ENCODE measurements around the gene TCTN3. TPM values are rescaled to one million over a fixed set of nuclear protein-coding genes. Genes with fewer than 3 reads are reported as not detected.
"Not testable (repeated sequence)": the region's sequence is repeated elsewhere in the genome, so short reads cannot be mapped to it uniquely, and the experiment has no call there.

The TCTN3 gene
- total and polyA plus RNA-seq, 2 of the 4 experiments (the other 2 are of a cell fraction), result 26.9 to 35.1 TPM

DNA sequence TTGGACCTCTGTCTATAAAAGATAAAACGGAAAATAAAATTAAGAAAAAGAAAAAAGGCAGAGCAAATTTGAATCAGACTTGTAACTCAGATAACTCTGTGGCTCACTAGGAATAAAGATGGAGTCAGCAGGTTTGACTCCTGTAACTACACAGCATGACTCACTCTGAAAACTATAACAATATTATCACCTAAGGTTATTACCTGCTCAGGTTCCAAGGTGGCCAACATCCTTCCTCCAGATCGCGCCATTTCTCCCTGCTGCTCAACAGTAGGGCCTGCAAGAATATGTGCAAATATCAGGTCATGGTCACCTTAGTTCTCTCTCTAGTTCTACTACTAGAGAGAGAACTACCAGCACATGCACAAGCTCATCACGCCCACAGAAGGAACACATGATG, 67.2 kb downstream of the TCTN3 start:
- no peak overlapping the region for H4K5ac ChIP-seq (ENCODE audit: low read depth, low read length)
- ChIA-PET POLR2A (ENCODE audit: unreplicated experiment) (no interaction called here), CTCF (interaction anchor here (0.6 kb wide), 1 partner anchor 184 kb away, joined by 3 read pairs; no protein-coding TSS in a partner anchor)
- intact Hi-C loops (cut with micrococcal nuclease) (loop anchor here (10.0 kb wide), 1 partner anchor 48 kb away; no protein-coding TSS in a partner anchor), in situ Hi-C loops (cut with MboI; ENCODE audit: low sequenced_read_pairs) (no loop called here), dilution Hi-C loops (cut with HindIII; ENCODE audit: low sequenced_read_pairs, unreplicated experiment) (no loop called here)
- no peak overlapping the region for H3K56ac ChIP-seq (ENCODE audit: extremely low read depth, insufficient read depth, low read length)
- H4K20me1 ChIP-seq (ENCODE audit: insufficient read depth, low read length), result no peaks in the 10 kb centered on the region
- no peak overlapping the region for H2AFZ ChIP-seq (replicated peaks; ENCODE audit: low read length, poor library complexity)
- H3K18ac ChIP-seq (ENCODE audit: low read depth, low read length), result no peak overlapping the region
- H3K14ac ChIP-seq (replicated peaks; ENCODE audit: low read depth, low read length), result no peak overlapping the region
- no peak overlapping the region for H2BK15ac ChIP-seq (ENCODE audit: low read depth, low read length)
- no peaks in the 10 kb centered on the region for H3K9me3 ChIP-seq (ENCODE audit: control insufficient read depth, insufficient read depth, low read length)
- no peak overlapping the region for H3K9ac ChIP-seq (ENCODE audit: low read depth, low read length)
- no peak for ATAC-seq (ENCODE audit: low read depth)
- H2BK20ac ChIP-seq (ENCODE audit: low read depth, low read length), result no peak overlapping the region
- H3K9me1 ChIP-seq (ENCODE audit: insufficient read depth, low read length), result no peaks in the 10 kb centered on the region
- TF ChIP-seq MAZ (IDR thresholded peaks at IDR 0.05; ENCODE audit: borderline replicate concordance, low read depth, low read length), result no peak
- H3K4ac ChIP-seq (ENCODE audit: low read depth, low read length), result no peak overlapping the region
- no TSS peak for BruUV-seq (replicated peaks)
- H2AK9ac ChIP-seq (replicated peaks; ENCODE audit: low read depth, low read length, poor library complexity), result no peak overlapping the region
- no peak for DNase-seq
- peaks cover 39% of the 10 kb centered on the region for H3K36me3 ChIP-seq (ENCODE audit: control insufficient read depth, insufficient read depth, low read length)
- no peak overlapping the region for H2BK120ac ChIP-seq (ENCODE audit: low read depth, low read length)
- H3K23ac ChIP-seq (ENCODE audit: low read depth, low read length), result no peak overlapping the region
- no peak overlapping the region for H2BK5ac ChIP-seq (ENCODE audit: low read depth, low read length, poor library complexity, severe bottlenecking)
- no peaks in the 10 kb centered on the region for H3K27me3 ChIP-seq (ENCODE audit: control insufficient read depth, insufficient read depth, low read length)
- peaks cover 0 to 4% of the 10 kb centered on the region in 2 experiments; a peak in 1 of 4 replicates for H3K79me1 ChIP-seq (ENCODE audit: low read depth in 1 of 2, low read length in 2 of 2)
- H4K8ac ChIP-seq (ENCODE audit: low read depth in 2 of 2, low read length in 2 of 2), result no peak overlapping the region
- H3K4me2 ChIP-seq (ENCODE audit: low read depth, low read length), result no peak overlapping the region
- WGBS, 2 experiments (ENCODE audit: extremely low coverage in 2 of 2, insufficient read length in 1 of 2), result 88% methylated on average over 2 of the region's 4 CpGs; no CpG with 5 or more reads in 1 of the 2 experiments
- H4K91ac ChIP-seq (ENCODE audit: insufficient read depth, low read depth, low read length), result no peak overlapping the region
- H3K27ac ChIP-seq (ENCODE audit: insufficient read depth, low read length), result no peak overlapping the region
- no peak overlapping the region for H2AK5ac ChIP-seq (ENCODE audit: low read depth, low read length)
- no peaks in the 10 kb centered on the region for H3K4me1 ChIP-seq (ENCODE audit: control insufficient read depth, insufficient read depth, low read length)
- H3K4me3 ChIP-seq (ENCODE audit: insufficient read depth, low read depth, low read length), result no peak overlapping the region

GRCh38 chr10:95620415-95620814, 73.3 kb downstream of the TCTN3 start:
- H2BK120ac ChIP-seq (ENCODE audit: low read depth, low read length); H3K9me1 ChIP-seq (ENCODE audit: insufficient read depth, low read length); BruUV-seq (replicated peaks); H3K4ac ChIP-seq (ENCODE audit: low read depth, low read length); H3K27me3 ChIP-seq (ENCODE audit: control insufficient read depth, insufficient read depth, low read length); H3K27ac ChIP-seq (ENCODE audit: insufficient read depth, low read length); H4K5ac ChIP-seq (ENCODE audit: low read depth, low read length); H2AFZ ChIP-seq (replicated peaks; ENCODE audit: low read length, poor library complexity); DNase-seq; ATAC-seq (ENCODE audit: low read depth); H3K4me3 ChIP-seq (ENCODE audit: insufficient read depth, low read depth, low read length); H2BK15ac ChIP-seq (ENCODE audit: low read depth, low read length); H3K4me2 ChIP-seq (ENCODE audit: low read depth, low read length); H4K91ac ChIP-seq (ENCODE audit: insufficient read depth, low read depth, low read length); H2AK5ac ChIP-seq (ENCODE audit: low read depth, low read length); H2AK9ac ChIP-seq (replicated peaks; ENCODE audit: low read depth, low read length, poor library complexity); H3K56ac ChIP-seq (ENCODE audit: extremely low read depth, insufficient read depth, low read length); H3K23ac ChIP-seq (ENCODE audit: low read depth, low read length); in situ Hi-C loops (cut with MboI; ENCODE audit: low sequenced_read_pairs); dilution Hi-C loops (cut with HindIII; ENCODE audit: low sequenced_read_pairs, unreplicated experiment); H3K4me1 ChIP-seq (ENCODE audit: control insufficient read depth, insufficient read depth, low read length); H2BK20ac ChIP-seq (ENCODE audit: low read depth, low read length); H4K8ac ChIP-seq (ENCODE audit: low read depth in 2 of 2, low read length in 2 of 2); H3K9me3 ChIP-seq (ENCODE audit: control insufficient read depth, insufficient read depth, low read length); H3K18ac ChIP-seq (ENCODE audit: low read depth, low read length); CTCF ChIA-PET; H4K20me1 ChIP-seq (ENCODE audit: insufficient read depth, low read length); H3K14ac ChIP-seq (replicated peaks; ENCODE audit: low read depth, low read length); H3K9ac ChIP-seq (ENCODE audit: low read depth, low read length); H2BK5ac ChIP-seq (ENCODE audit: low read depth, low read length, poor library complexity, severe bottlenecking): not testable (repeated sequence)
- H3K79me1 ChIP-seq (ENCODE audit: low read depth in 1 of 2, low read length in 2 of 2), result peaks cover 7 to 16% of the 10 kb centered on the region in 2 experiments; a peak in 3 of 4 replicates
- POLR2A ChIA-PET (ENCODE audit: unreplicated experiment), result interaction anchor here (0.6 kb wide), 1 partner anchor 25 kb away, joined by 4 read pairs; no protein-coding TSS in a partner anchor
- no CpG with 5 or more reads among the region's 5 CpGs for WGBS, 2 experiments (ENCODE audit: extremely low coverage in 2 of 2, insufficient read length in 1 of 2)
- intact Hi-C loops (cut with micrococcal nuclease), result loop anchor here (10.0 kb wide), 1 partner anchor 54 kb away; no protein-coding TSS in a partner anchor
- peaks cover 52% of the 10 kb centered on the region for H3K36me3 ChIP-seq (ENCODE audit: control insufficient read depth, insufficient read depth, low read length)
